HFFc6 (cell line): ENCODE results near the gene SLC1A3. TPM values are rescaled to one million over a fixed set of nuclear protein-coding genes. Genes with fewer than 3 reads are reported as not detected.

Experiments used
- DNase-seq: peaks from one replicate; pipeline ENCODE4 v3.0.0-alpha.2; 2018
- H3K27ac Mint-ChIP-seq: 2 replicates; pipeline ENCODE4 v1.8.0; 2020; ENCODE audit warnings: mild to moderate bottlenecking, mixed read lengths
- H3K27me3 Mint-ChIP-seq: 2 replicates; pipeline ENCODE4 v1.8.0; 2021; ENCODE audit warnings: mild to moderate bottlenecking, moderate library complexity, mixed read lengths; ENCODE audit not compliant: insufficient read depth
- H3K36me3 Mint-ChIP-seq: 2 replicates; pipeline ENCODE4 v1.8.0; 2021; ENCODE audit warnings: low read depth, mixed read lengths
- H3K4me1 Mint-ChIP-seq: 2 replicates; pipeline ENCODE4 v1.8.0; 2020; ENCODE audit warnings: low read depth, mixed read lengths
- H3K4me3 Mint-ChIP-seq: 2 replicates; pipeline ENCODE4 v1.8.0; 2020; ENCODE audit warnings: mild to moderate bottlenecking, moderate library complexity, mixed read lengths
- H3K9me3 Mint-ChIP-seq: 2 replicates; pipeline ENCODE4 v1.8.0; 2020; ENCODE audit warnings: mild to moderate bottlenecking, mixed read lengths
- CTCF ChIP-seq: fragments of 200-600 bp; sonication (generic); IDR thresholded peaks from 2 replicates; pipeline ENCODE4 v1.5.0; 2021; ENCODE audit warnings: antibody characterized with exemption, mild to moderate bottlenecking
- total RNA-seq, 6 experiments: library from RNA; stranded (reverse); fragmentation: NEBNext Ultra II Directional; extraction: Animal tissue kit (Norgen Biotek cat#: 25700); gene quantifications; 2 replicates in 1 of 6; 3 replicates in 5 of 6; pipeline ENCODE4 v1.2.3, GENCODE V29; 2021

The SLC1A3 gene
- total RNA-seq, 6 experiments from 2014 or later = 0.14 TPM; not detected in 5

- peaks cover 45% of the 10 kb centered on the region for H3K4me1 Mint-ChIP-seq
- TF ChIP-seq CTCF = no peak
- H3K36me3 Mint-ChIP-seq = no peaks in the 10 kb centered on the region
- no peak overlapping the region; the same call in 1 of the 2 replicates for H3K27ac Mint-ChIP-seq
- H3K9me3 Mint-ChIP-seq = no peaks in the 10 kb centered on the region
- peak; percentile 65 for DNase-seq
- H3K4me3 Mint-ChIP-seq = no peak overlapping the region
- H3K27me3 Mint-ChIP-seq = no peaks in the 10 kb centered on the region; the same call in none of the 2 replicates
Measured at GRCh38 chr5:36666986-36667385, 60.6 kb downstream of the SLC1A3 start.

- Mint-ChIP-seq H3K27ac (no peak overlapping the region), H3K36me3 (no peaks in the 10 kb centered on the region), H3K27me3 (peaks cover 2% of the 10 kb centered on the region), H3K4me3 (no peak overlapping the region; the same call in 1 of the 2 replicates), H3K9me3 (no peaks in the 10 kb centered on the region), H3K4me1 (peaks cover 45% of the 10 kb centered on the region)
- no peak for TF ChIP-seq CTCF
- DNase-seq = no peak
Measured at GRCh38 chr5:36667824-36668223, 61.4 kb downstream of the SLC1A3 start.

- Mint-ChIP-seq H3K27ac (no peak overlapping the region; the same call in 1 of the 2 replicates), H3K4me3 (no peak overlapping the region), H3K9me3 (no peaks in the 10 kb centered on the region), H3K36me3 (no peaks in the 10 kb centered on the region), H3K27me3 (peaks cover 2% of the 10 kb centered on the region), H3K4me1 (peaks cover 45% of the 10 kb centered on the region)
- no peak for DNase-seq
- no peak for TF ChIP-seq CTCF
Measured at GRCh38 chr5:36669015-36669651, 62.7 kb downstream of the SLC1A3 start.

GRCh38 chr5:36670548-36670947 lies 64.1 kb downstream of the SLC1A3 start:
- DNase-seq = no peak
- H3K36me3 Mint-ChIP-seq = no peaks in the 10 kb centered on the region
- no peak overlapping the region for H3K27ac Mint-ChIP-seq
- H3K4me1 Mint-ChIP-seq = peaks cover 45% of the 10 kb centered on the region
- TF ChIP-seq CTCF = no peak
- no peak overlapping the region for H3K4me3 Mint-ChIP-seq
- H3K27me3 Mint-ChIP-seq = peaks cover 2% of the 10 kb centered on the region
- no peaks in the 10 kb centered on the region for H3K9me3 Mint-ChIP-seq

GRCh38 chr5:36675282-36675681 lies 68.9 kb downstream of the SLC1A3 start:
- Mint-ChIP-seq H3K27ac (no peak overlapping the region), H3K27me3 (peaks cover 12% of the 10 kb centered on the region), H3K36me3 (no peaks in the 10 kb centered on the region), H3K4me3 (no peak overlapping the region), H3K4me1 (peaks cover 5% of the 10 kb centered on the region; the same call in 1 of the 2 replicates), H3K9me3 (no peaks in the 10 kb centered on the region)
- TF ChIP-seq CTCF = no peak
- no peak for DNase-seq
